B cell (primary cell): ENCODE measurements around the gene DCTD. TPM values are rescaled to one million over a fixed set of nuclear protein-coding genes. Genes with fewer than 3 reads are reported as not detected.

Source experiments
- ATAC-seq: fragments of 200-7000 bp; cut with Tn5 transposase; one replicate; pipeline ENCODE4 v1.10.0; 2021; ENCODE audit warnings: low read depth, mild to moderate bottlenecking, moderate number of reproducible peaks, moderate library complexity
- CTCF ChIA-PET: fragments of 350-600 bp; sonication (Branson Sonifier 250); formaldehyde crosslinking; loops from one replicate; lab custom pipeline; 2021; ENCODE audit warnings: antibody characterized with exemption, inconsistent platforms; lab: Charles Lee
- POLR2A ChIA-PET: fragments of 350-600 bp; sonication (Branson Sonifier 250); formaldehyde crosslinking; loops from one replicate; lab custom pipeline; 2021; ENCODE audit warnings: antibody characterized with exemption; lab: Charles Lee
- DNase-seq: peaks from one replicate; pipeline ENCODE4 v3.0.0; 2013
- H2AFZ ChIP-seq: 2 replicates; pipeline ENCODE4 v1.6.1; 2012; ENCODE audit warnings: mild to moderate bottlenecking, low read depth, low read length; ENCODE audit not compliant: insufficient read depth, poor library complexity, severe bottlenecking
- H3K27ac ChIP-seq, 2 donors: 1 replicate in 1 of 2; 2 replicates in 1 of 2; pipeline ENCODE4 v1.5.1; 2012 to 2013; ENCODE audit warnings: low read length in 2 of 2, mild to moderate bottlenecking in 2 of 2, moderate library complexity in 1 of 2
- H3K27me3 ChIP-seq, 4 experiments: fragments of 200-600 bp in 1 of 4; sonication (generic) in 1 of 4; replicated peaks in 1 of 4; 1 replicate in 2 of 4; 2 replicates in 2 of 4; pipeline versions ENCODE4 v1.6.1 to v1.7.0; 2013 to 2016; ENCODE audit warnings: low read length in 3 of 4, mild to moderate bottlenecking in 2 of 4, mixed read lengths in 1 of 4, moderate library complexity in 1 of 4; ENCODE audit not compliant: insufficient read depth in 4 of 4, control insufficient read depth in 3 of 4; ENCODE audit errors: control extremely low read depth in 1 of 4
- H3K36me3 ChIP-seq, 2 experiments: replicated peaks in 1 of 2; 1 replicate in 1 of 2; 2 replicates in 1 of 2; pipeline versions ENCODE4 v1.6.1 to v1.7.1; 2013; ENCODE audit warnings: low read length in 1 of 2; ENCODE audit not compliant: insufficient read depth in 2 of 2, control insufficient read depth in 1 of 2; ENCODE audit errors: control extremely low read depth in 1 of 2, extremely low read depth in 1 of 2
- H3K4me1 ChIP-seq, 2 donors: fragments of 200-600 bp in 1 of 2; sonication (generic) in 1 of 2; 1 replicate in 1 of 2; 2 replicates in 1 of 2; pipeline versions ENCODE4 v1.5.1 to v1.6.1; 2013 to 2017; ENCODE audit warnings: low read length in 2 of 2; ENCODE audit not compliant: control insufficient read depth in 2 of 2, insufficient read depth in 2 of 2
- H3K4me2 ChIP-seq: replicated peaks from 2 replicates; pipeline ENCODE3; 2012; ENCODE audit warnings: mild to moderate bottlenecking, low read depth, low read length; ENCODE audit not compliant: poor library complexity, severe bottlenecking
- H3K4me3 ChIP-seq, 5 experiments: fragments of 200-600 bp in 1 of 5; sonication (generic) in 1 of 5; 1 replicate in 3 of 5; 2 replicates in 2 of 5; pipeline versions ENCODE4 v1.5.1 to v1.7.0; 2011 to 2016; ENCODE audit warnings: low read length in 4 of 5, mild to moderate bottlenecking in 4 of 5, low read depth in 2 of 5, control low read depth in 1 of 5, moderate library complexity in 1 of 5; ENCODE audit not compliant: insufficient read depth in 1 of 5; ENCODE audit errors: control extremely low read depth in 1 of 5, extremely low read depth in 1 of 5
- H3K79me2 ChIP-seq: fragments of 200-600 bp; sonication (generic); one replicate; pipeline ENCODE4 v1.6.0; 2016; ENCODE audit warnings: low read length; ENCODE audit not compliant: control insufficient read depth, insufficient read depth
- H3K9ac ChIP-seq: fragments of 200-600 bp; sonication (generic); 2 replicates; pipeline ENCODE4 v1.6.1; 2017; ENCODE audit warnings: mild to moderate bottlenecking, low read length, moderate library complexity
- H3K9me3 ChIP-seq, 3 donors: one replicate each; pipeline versions ENCODE4 v1.6.1 to v1.7.1; 2013; ENCODE audit warnings: low read length in 2 of 3; ENCODE audit not compliant: control insufficient read depth in 2 of 3, insufficient read depth in 1 of 3; ENCODE audit errors: control extremely low read depth in 1 of 3
- H4K20me1 ChIP-seq: 2 replicates; pipeline ENCODE4 v1.6.0; 2012; ENCODE audit warnings: mild to moderate bottlenecking, low read length; ENCODE audit not compliant: insufficient read depth, control insufficient read depth, poor library complexity, severe bottlenecking
- H3K27ac Mint-ChIP-seq: one replicate; pipeline ENCODE4 v1.8.0; 2021; ENCODE audit warnings: mixed read lengths
- H3K27me3 Mint-ChIP-seq: one replicate; pipeline ENCODE4 v1.8.0; 2021; ENCODE audit warnings: mixed read lengths
- H3K4me1 Mint-ChIP-seq: one replicate; pipeline ENCODE4 v1.8.0; 2021; ENCODE audit warnings: mixed read lengths
- H3K4me3 Mint-ChIP-seq: one replicate; pipeline ENCODE4 v1.8.0; 2021; ENCODE audit warnings: mixed read lengths
- H3K9me3 Mint-ChIP-seq: one replicate; pipeline ENCODE4 v1.8.0; 2022; ENCODE audit warnings: mixed read lengths; ENCODE audit not compliant: insufficient read depth
- EZH2 ChIP-seq: IDR thresholded peaks from 2 replicates; pipeline ENCODE4 v1.6.1; 2012; ENCODE audit warnings: borderline replicate concordance, low read depth, mild to moderate bottlenecking, moderate library complexity, low read length; ENCODE audit not compliant: insufficient read depth, poor library complexity, severe bottlenecking
- WGBS: methylation state at CpG from one replicate; pipeline ENCODE4 v1.1.5; 2013; ENCODE audit warnings: missing lambda C conversion rate; ENCODE audit not compliant: insufficient coverage; 5-methylcytosine and 5-hydroxymethylcytosine counted together
- intact Hi-C: fragments of 100-400 bp; cut with micrococcal nuclease; formaldehyde crosslinking; loops from one replicate; pipeline ENCODE4 v1.10.0; 2022
- polyA plus RNA-seq: library from polyadenylated mRNA; depleted of rRNA; stranded (reverse); fragments of >200 nt; gene quantifications from 2 replicates; pipeline ENCODE4 v1.2.3, GENCODE V29; 2012
- total RNA-seq, 2 donors: library from RNA; stranded (reverse); fragments of 120-200 nt in 1 of 2; gene quantifications; 1 replicate in 1 of 2; 2 replicates in 1 of 2; pipeline versions ENCODE4 v1.2.3 to v1.2.4, GENCODE V29; 2013 to 2022
- TF ChIP-seq, protein P1 (sequence below): fragments of 200-600 bp; IDR thresholded peaks from one replicate; pipeline ENCODE4 v1.8.0; 2022; ENCODE audit warnings: antibody characterized with exemption, mild to moderate bottlenecking

DCTD gene
- total and polyA plus RNA-seq, 2 donors (not counting 1 experiment from before 2014, with no cell fraction given): 61.0 to 75.8 TPM

DNA sequence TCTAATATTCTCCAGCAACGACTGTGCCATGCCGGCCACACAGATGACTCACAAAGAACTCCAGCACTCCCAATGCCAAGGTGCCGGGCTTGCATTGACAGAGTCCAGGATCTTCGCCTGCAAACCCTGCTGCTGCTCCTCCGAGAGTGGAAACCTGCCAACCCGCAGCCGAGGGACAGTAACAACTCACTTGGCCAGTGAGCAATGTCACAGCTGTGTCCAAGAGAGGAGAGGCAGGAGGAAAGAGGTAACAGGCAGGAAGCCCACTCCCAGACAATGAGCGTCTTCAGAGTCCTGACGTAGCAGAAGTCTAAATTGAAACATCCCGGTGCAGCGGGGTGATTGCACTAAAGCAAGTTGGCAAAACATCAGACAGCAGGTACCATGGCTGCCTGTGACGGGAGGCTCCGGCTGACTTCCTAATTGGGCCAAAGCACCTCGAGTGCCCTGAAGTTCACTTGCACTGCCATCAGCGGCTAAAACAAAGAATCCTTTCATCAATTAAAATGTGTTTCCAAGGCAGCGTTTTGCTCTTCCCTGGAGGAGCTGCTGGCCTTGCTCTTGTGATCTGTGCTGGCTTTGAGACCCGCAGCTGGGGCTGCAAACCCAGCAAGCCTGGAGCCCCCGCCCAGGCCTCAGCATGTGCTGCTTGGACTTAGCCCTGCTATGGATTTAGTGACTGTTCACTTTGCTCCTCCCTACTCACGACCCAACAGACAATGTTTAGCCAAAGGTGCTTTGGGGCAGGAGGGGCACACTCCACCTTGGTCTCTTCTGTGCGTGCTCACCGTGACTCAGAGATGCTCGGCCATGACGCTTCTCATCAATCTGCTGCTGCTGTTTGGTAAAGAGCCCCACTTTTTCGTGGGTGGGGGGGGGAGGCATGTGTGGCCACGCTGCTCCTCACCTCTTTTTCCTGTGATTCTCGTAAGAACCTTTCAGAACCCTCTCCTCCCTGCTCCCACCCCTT lies 36.5 kb downstream of the DCTD start:
- no peak overlapping the region for H2AFZ ChIP-seq
- DNase-seq (no peak), ATAC-seq (no peak)
- H3K9ac ChIP-seq: no peak overlapping the region
- no peak overlapping the region for H3K27ac ChIP-seq
- Mint-ChIP-seq H3K9me3 (peaks cover 2% of the 10 kb centered on the region), H3K27ac (no peak overlapping the region), H3K4me3 (no peak overlapping the region), H3K4me1 (no peaks in the 10 kb centered on the region), H3K27me3 (peaks cover 19% of the 10 kb centered on the region)
- peaks cover 4 to 14% (median 10%) of the 10 kb centered on the region in 3 donors for H3K9me3 ChIP-seq
- H3K79me2 ChIP-seq: no peaks in the 10 kb centered on the region
- H3K4me2 ChIP-seq: no peak overlapping the region
- H3K4me3 ChIP-seq: no peak overlapping the region
- CTCF ChIA-PET: interaction anchor here (1.2 kb wide), 1 partner anchor 58 kb away, joined by 4 read pairs; no protein-coding TSS in a partner anchor
- WGBS: 96% methylated on average over 20 of the region's 26 CpGs
- TF ChIP-seq, protein P1, sequence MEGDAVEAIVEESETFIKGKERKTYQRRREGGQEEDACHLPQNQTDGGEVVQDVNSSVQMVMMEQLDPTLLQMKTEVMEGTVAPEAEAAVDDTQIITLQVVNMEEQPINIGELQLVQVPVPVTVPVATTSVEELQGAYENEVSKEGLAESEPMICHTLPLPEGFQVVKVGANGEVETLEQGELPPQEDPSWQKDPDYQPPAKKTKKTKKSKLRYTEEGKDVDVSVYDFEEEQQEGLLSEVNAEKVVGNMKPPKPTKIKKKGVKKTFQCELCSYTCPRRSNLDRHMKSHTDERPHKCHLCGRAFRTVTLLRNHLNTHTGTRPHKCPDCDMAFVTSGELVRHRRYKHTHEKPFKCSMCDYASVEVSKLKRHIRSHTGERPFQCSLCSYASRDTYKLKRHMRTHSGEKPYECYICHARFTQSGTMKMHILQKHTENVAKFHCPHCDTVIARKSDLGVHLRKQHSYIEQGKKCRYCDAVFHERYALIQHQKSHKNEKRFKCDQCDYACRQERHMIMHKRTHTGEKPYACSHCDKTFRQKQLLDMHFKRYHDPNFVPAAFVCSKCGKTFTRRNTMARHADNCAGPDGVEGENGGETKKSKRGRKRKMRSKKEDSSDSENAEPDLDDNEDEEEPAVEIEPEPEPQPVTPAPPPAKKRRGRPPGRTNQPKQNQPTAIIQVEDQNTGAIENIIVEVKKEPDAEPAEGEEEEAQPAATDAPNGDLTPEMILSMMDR: no peak
- no peak for TF ChIP-seq EZH2
- peaks cover 0 to 19% of the 10 kb centered on the region in 2 experiments for H3K36me3 ChIP-seq
- POLR2A ChIA-PET: interaction anchor here (0.9 kb wide), 1 partner anchor 14 kb away, joined by 3 read pairs; no protein-coding TSS in a partner anchor
- intact Hi-C loops: no loop called here
- peaks cover 6% of the 10 kb centered on the region for H4K20me1 ChIP-seq
- H3K27me3 ChIP-seq: peaks cover 0 to 20% (median 10%) of the 10 kb centered on the region in 4 experiments
- no peaks in the 10 kb centered on the region for H3K4me1 ChIP-seq
